HG03460 (cell line): ENCODE measurements around the gene ADGRB2.

Experiments used
- ATAC-seq: cut with Tn5 transposase; IDR thresholded peaks from one replicate; pipeline ENCODE4 v1.9.1; 2021; ENCODE audit not compliant: unreplicated experiment

Gene ADGRB2

GRCh38 chr1:31795801-31796621, 31.9 kb upstream of the ADGRB2 start:
- no peak for ATAC-seq

- ATAC-seq = no peak
Observed at GRCh38 chr1:31795096-31795675, 31.0 kb upstream of the ADGRB2 start.

- ATAC-seq = no peak
Observed at GRCh38 chr1:31793586-31794285, 29.6 kb upstream of the ADGRB2 start.

- no peak for ATAC-seq
Observed at GRCh38 chr1:31793086-31793485, 28.9 kb upstream of the ADGRB2 start.

- ATAC-seq = no peak
Observed at GRCh38 chr1:31792541-31792940, 28.4 kb upstream of the ADGRB2 start.

GRCh38 chr1:31792116-31792515, 28.0 kb upstream of the ADGRB2 start:
- no peak for ATAC-seq

GRCh38 chr1:31791131-31791858, 27.2 kb upstream of the ADGRB2 start:
- ATAC-seq = no peak

- no peak for ATAC-seq
Observed at GRCh38 chr1:31790641-31791091, 26.5 kb upstream of the ADGRB2 start.

GRCh38 chr1:31790140-31790539, 26.0 kb upstream of the ADGRB2 start:
- ATAC-seq = no peak

- peak; percentile 45 for ATAC-seq
Observed at GRCh38 chr1:31789259-31790065, 25.3 kb upstream of the ADGRB2 start.

GRCh38 chr1:31788825-31789256, 24.7 kb upstream of the ADGRB2 start:
- peak; percentile 15 for ATAC-seq

- ATAC-seq = peak; percentile 74
Observed at GRCh38 chr1:31788138-31788824, 24.1 kb upstream of the ADGRB2 start.

- no peak for ATAC-seq
Observed at GRCh38 chr1:31787786-31788137, 23.6 kb upstream of the ADGRB2 start.

GRCh38 chr1:31787261-31787660, 23.1 kb upstream of the ADGRB2 start:
- no peak for ATAC-seq

- ATAC-seq = no peak
Observed at GRCh38 chr1:31786366-31787060, 22.4 kb upstream of the ADGRB2 start.

- ATAC-seq = no peak
Observed at GRCh38 chr1:31785947-31786290, 21.8 kb upstream of the ADGRB2 start.

- ATAC-seq = no peak
Observed at GRCh38 chr1:31785020-31785946, 21.1 kb upstream of the ADGRB2 start.

GRCh38 chr1:31784356-31785019, 20.3 kb upstream of the ADGRB2 start:
- no peak for ATAC-seq
